Ectodermal cell (in vitro differentiated cells): Measurements from ENCODE around the gene LANCL3.

ENCODE experiments used
- H3K27ac ChIP-seq: 2 replicates; pipeline ENCODE4 v1.7.0; 2013; ENCODE audit warnings: mild to moderate bottlenecking, low read depth, low read length; ENCODE audit not compliant: insufficient read depth, poor library complexity, severe bottlenecking
- H3K27me3 ChIP-seq: 2 replicates; pipeline ENCODE4 v1.7.0; 2013; ENCODE audit warnings: mild to moderate bottlenecking, low read length; ENCODE audit not compliant: insufficient read depth, control insufficient read depth, poor library complexity, severe bottlenecking
- H3K36me3 ChIP-seq: one replicate; pipeline ENCODE4 v1.7.0; 2013; ENCODE audit warnings: low read length; ENCODE audit not compliant: control insufficient read depth, insufficient read depth
- H3K4me1 ChIP-seq: one replicate; pipeline ENCODE4 v1.7.0; 2013; ENCODE audit warnings: low read length; ENCODE audit not compliant: control insufficient read depth, insufficient read depth
- H3K4me3 ChIP-seq: 2 replicates; pipeline ENCODE4 v1.7.0; 2013; ENCODE audit warnings: low read depth, low read length, control low read depth; ENCODE audit not compliant: insufficient read depth
- H3K9me3 ChIP-seq: 2 replicates; pipeline ENCODE4 v1.7.0; 2013; ENCODE audit warnings: mild to moderate bottlenecking, low read length, moderate library complexity; ENCODE audit not compliant: control insufficient read depth
- WGBS, 2 experiments: methylation state at CpG; one replicate each; pipeline ENCODE4 v1.1.7; 2013; ENCODE audit warnings: missing lambda C conversion rate in 2 of 2; 5-methylcytosine and 5-hydroxymethylcytosine counted together

LANCL3 gene

GRCh38 chrX:37690119-37690518 is 118.7 kb downstream of the LANCL3 start:
- no peak overlapping the region for H3K27ac ChIP-seq
- H3K9me3 ChIP-seq, result no peaks in the 10 kb centered on the region
- H3K4me1 ChIP-seq, result no peaks in the 10 kb centered on the region
- no peaks in the 10 kb centered on the region for H3K36me3 ChIP-seq
- H3K4me3 ChIP-seq, result no peak overlapping the region
- peaks cover 12% of the 10 kb centered on the region for H3K27me3 ChIP-seq

- 86% methylated on average over 1 to 2 of the region's 3 CpGs for WGBS, 2 experiments
- Histone ChIP-seq H3K36me3 (no peaks in the 10 kb centered on the region), H3K4me1 (no peaks in the 10 kb centered on the region)
Observed at GRCh38 chrX:37692918-37693317, 121.5 kb downstream of the LANCL3 start.

GRCh38 chrX:37697169-37697760 is 125.8 kb downstream of the LANCL3 start:
- no peak overlapping the region for H3K4me3 ChIP-seq
- no peaks in the 10 kb centered on the region for H3K4me1 ChIP-seq
- H3K9me3 ChIP-seq, result no peaks in the 10 kb centered on the region
- 100% methylated on average over 1 of the region's 1 CpG; no CpG with 5 or more reads in 1 of the 2 experiments for WGBS, 2 experiments
- H3K36me3 ChIP-seq, result no peaks in the 10 kb centered on the region
- no peaks in the 10 kb centered on the region for H3K27me3 ChIP-seq
- no peak overlapping the region for H3K27ac ChIP-seq

More at GRCh38 chrX:37692918-37693317, 121.5 kb downstream of the LANCL3 start:
- Histone ChIP-seq H3K27me3 (no peaks in the 10 kb centered on the region), H3K4me3 (no peak overlapping the region), H3K27ac (no peak overlapping the region), H3K9me3 (no peaks in the 10 kb centered on the region)

GRCh38 chrX:37701588-37701987 is 130.1 kb downstream of the LANCL3 start:
- Histone ChIP-seq H3K4me1 (no peaks in the 10 kb centered on the region), H3K9me3 (no peaks in the 10 kb centered on the region), H3K27me3 (no peaks in the 10 kb centered on the region), H3K27ac (no peak overlapping the region), H3K36me3 (no peaks in the 10 kb centered on the region), H3K4me3 (no peak overlapping the region)
- 51 to 63% methylated on average over 3 to 4 of the region's 4 CpGs for WGBS, 2 experiments

- H3K36me3 ChIP-seq, result no peaks in the 10 kb centered on the region
- H3K4me3 ChIP-seq, result no peak overlapping the region
- WGBS, 2 experiments, result 96 to 100% methylated on average over 2 to 3 of the region's 3 CpGs
- H3K9me3 ChIP-seq, result no peaks in the 10 kb centered on the region
- no peaks in the 10 kb centered on the region for H3K4me1 ChIP-seq
- H3K27me3 ChIP-seq, result no peaks in the 10 kb centered on the region
- no peak overlapping the region for H3K27ac ChIP-seq
Observed at GRCh38 chrX:37711991-37712390, 140.5 kb downstream of the LANCL3 start.

- Histone ChIP-seq H3K4me3 (no peak overlapping the region), H3K4me1 (no peaks in the 10 kb centered on the region), H3K27ac (no peak overlapping the region), H3K36me3 (no peaks in the 10 kb centered on the region), H3K9me3 (no peaks in the 10 kb centered on the region), H3K27me3 (no peaks in the 10 kb centered on the region)
- 63 to 86% methylated on average over 1 to 3 of the region's 3 CpGs for WGBS, 2 experiments
Observed at GRCh38 chrX:37712458-37712857, 141.0 kb downstream of the LANCL3 start.

GRCh38 chrX:37714479-37714878 is 143.0 kb downstream of the LANCL3 start:
- Histone ChIP-seq H3K4me3 (no peak overlapping the region), H3K9me3 (no peaks in the 10 kb centered on the region), H3K4me1 (no peaks in the 10 kb centered on the region), H3K36me3 (no peaks in the 10 kb centered on the region), H3K27ac (no peak overlapping the region), H3K27me3 (no peaks in the 10 kb centered on the region)
- 86 to 90% methylated on average over 1 to 2 of the region's 2 CpGs for WGBS, 2 experiments

- no peak overlapping the region for H3K4me3 ChIP-seq
- H3K4me1 ChIP-seq, result no peaks in the 10 kb centered on the region
- H3K27me3 ChIP-seq, result no peaks in the 10 kb centered on the region
- no peaks in the 10 kb centered on the region for H3K9me3 ChIP-seq
- H3K36me3 ChIP-seq, result no peaks in the 10 kb centered on the region
- no peak overlapping the region for H3K27ac ChIP-seq
Observed at GRCh38 chrX:37716602-37717001, 145.1 kb downstream of the LANCL3 start.

- no peaks in the 10 kb centered on the region for H3K27me3 ChIP-seq
- no peaks in the 10 kb centered on the region for H3K9me3 ChIP-seq
- no peaks in the 10 kb centered on the region for H3K4me1 ChIP-seq
- H3K4me3 ChIP-seq, result no peak overlapping the region
- H3K27ac ChIP-seq, result no peak overlapping the region
- H3K36me3 ChIP-seq, result no peaks in the 10 kb centered on the region
- WGBS, 2 experiments, result no CpG with 5 or more reads among the region's 1 CpG
Observed at GRCh38 chrX:37717708-37718107, 146.2 kb downstream of the LANCL3 start.

GRCh38 chrX:37722595-37722994 is 151.1 kb downstream of the LANCL3 start:
- no peaks in the 10 kb centered on the region for H3K27me3 ChIP-seq
- no peaks in the 10 kb centered on the region for H3K36me3 ChIP-seq
- no peaks in the 10 kb centered on the region for H3K4me1 ChIP-seq
- H3K9me3 ChIP-seq, result no peaks in the 10 kb centered on the region
- no peak overlapping the region for H3K4me3 ChIP-seq
- WGBS, 2 experiments, result 100% methylated on average over 1 of the region's 1 CpG
- no peak overlapping the region for H3K27ac ChIP-seq

- H3K27ac ChIP-seq, result no peak overlapping the region
- H3K9me3 ChIP-seq, result no peaks in the 10 kb centered on the region
- 78 to 97% methylated on average over 1 to 3 of the region's 3 CpGs for WGBS, 2 experiments
Observed at GRCh38 chrX:37726346-37726745, 154.9 kb downstream of the LANCL3 start.

More at GRCh38 chrX:37726346-37726745, 154.9 kb downstream of the LANCL3 start:
- no peak overlapping the region for H3K4me3 ChIP-seq
- no peaks in the 10 kb centered on the region for H3K4me1 ChIP-seq
- no peaks in the 10 kb centered on the region for H3K36me3 ChIP-seq
- no peaks in the 10 kb centered on the region for H3K27me3 ChIP-seq
